HCT116 (cell line): ENCODE data around the gene CMC1. TPM values are rescaled to one million over a fixed set of nuclear protein-coding genes. Genes with fewer than 3 reads are reported as not detected.

Experiments used
- ATAC-seq: fragments of 200-7000 bp; cut with Tn5 transposase; 2 replicates; pipeline ENCODE4 v1.9.1; 2020; ENCODE audit warnings: mild to moderate bottlenecking, moderate library complexity
- BruUV-seq: library from RNA; stranded (reverse); fragments of 400-500 nt; replicated peaks from 2 replicates; lab custom pipeline; 2021; lab: Mats Ljungman, UMichigan
- CTCF ChIA-PET: fragments of 300-600 bp; sonication (Branson Sonifier 250); formaldehyde crosslinking; loops from one replicate; lab custom pipeline; 2021; ENCODE audit warnings: antibody characterized with exemption; lab: Charles Lee
- POLR2A ChIA-PET: fragments of 300-600, 350-600 bp; sonication (Branson Sonifier 250); formaldehyde crosslinking; loops from one replicate; lab custom pipeline; 2021; ENCODE audit warnings: antibody characterized with exemption; lab: Charles Lee
- RAD21 ChIA-PET, 2 experiments: fragments of 300-600 bp; sonication (Branson Sonifier 250); formaldehyde crosslinking; loops; one replicate each; lab custom pipeline; 2023; ENCODE audit warnings: low total read pairs in 2 of 2; ENCODE audit not compliant: uncharacterized antibody in 2 of 2, unreplicated experiment in 2 of 2, low non-redundant PET in 1 of 2; lab: Charles Lee
- DNase-seq: peaks from one replicate; pipeline ENCODE4 v3.0.0-alpha.2; 2010; ENCODE audit warnings: low read depth, low spot score
- H2AFZ ChIP-seq: fragments of 200-600 bp; shearing (Covaris generic), sonication (generic); 2 replicates; pipeline ENCODE4 v1.6.1; 2017; ENCODE audit warnings: low read depth, mixed run types, mixed read lengths, antibody characterized with exemption, low read length; ENCODE audit not compliant: poor library complexity, severe bottlenecking
- H3K27ac ChIP-seq: 2 replicates; pipeline ENCODE4 v1.5.1; 2012; ENCODE audit warnings: low read depth, low read length
- H3K27me3 ChIP-seq: fragments of 200-600 bp; sonication (generic); 2 replicates; pipeline ENCODE4 v1.6.1; 2016; ENCODE audit warnings: mixed run types, low read length, mixed read lengths; ENCODE audit not compliant: insufficient read depth
- H3K36me3 ChIP-seq, 2 experiments: fragments of 200-500 bp in 1 of 2; fragments of 200-600 bp in 1 of 2; sonication (Bioruptor generic) in 1 of 2; sonication (generic) in 1 of 2; 2 replicates each; pipeline versions ENCODE4 v1.5.1 to v1.6.1; 2014 to 2016; ENCODE audit warnings: low read length in 2 of 2, inconsistent platforms in 1 of 2, mixed read lengths in 1 of 2, mixed run types in 1 of 2; ENCODE audit not compliant: insufficient read depth in 2 of 2, control insufficient read depth in 1 of 2
- H3K4me1 ChIP-seq, 2 experiments: fragments of 200-600 bp in 1 of 2; sonication (generic) in 1 of 2; 2 replicates each; pipeline versions ENCODE4 v1.5.1 to v1.6.1; 2012 to 2017; ENCODE audit warnings: low read length in 2 of 2, inconsistent platforms in 1 of 2, mild to moderate bottlenecking in 1 of 2, mixed read lengths in 1 of 2, mixed run types in 1 of 2, moderate library complexity in 1 of 2; ENCODE audit not compliant: insufficient read depth in 2 of 2, control insufficient read depth in 1 of 2
- H3K4me2 ChIP-seq: fragments of 200-600 bp; sonication (generic); 2 replicates; pipeline ENCODE4 v1.6.1; 2017; ENCODE audit warnings: mixed run types, low read length, mixed read lengths
- H3K4me3 ChIP-seq, 2 experiments: fragments of 200-600 bp in 1 of 2; sonication (generic) in 1 of 2; replicated peaks in 1 of 2; 2 replicates each; pipeline ENCODE4 v1.5.1; 2011 to 2016; ENCODE audit warnings: low read length in 2 of 2, control low read depth in 1 of 2, low read depth in 1 of 2, mild to moderate bottlenecking in 1 of 2, mixed read lengths in 1 of 2, mixed run types in 1 of 2
- H3K79me2 ChIP-seq: fragments of 200-600 bp; sonication (generic); 2 replicates; pipeline ENCODE4 v1.6.1; 2017; ENCODE audit warnings: mild to moderate bottlenecking, mixed run types, low read length, moderate library complexity, mixed read lengths; ENCODE audit not compliant: insufficient read depth
- H3K9ac ChIP-seq: fragments of 200-600 bp; sonication (generic); 2 replicates; pipeline ENCODE4 v1.6.1; 2016; ENCODE audit warnings: low read length, mixed read lengths
- H3K9me2 ChIP-seq: fragments of 200-600 bp; sonication (generic), shearing (Covaris generic); 2 replicates; pipeline ENCODE4 v1.6.1; 2017; ENCODE audit warnings: mixed run types, mild to moderate bottlenecking, moderate library complexity; ENCODE audit not compliant: insufficient read depth
- H3K9me3 ChIP-seq, 2 experiments: fragments of 200-500 bp in 1 of 2; fragments of 200-600 bp in 1 of 2; sonication (Bioruptor generic) in 1 of 2; sonication (generic) in 1 of 2; 2 replicates each; pipeline ENCODE4 v1.6.1; 2014 to 2017; ENCODE audit warnings: low read length in 2 of 2, mixed read lengths in 2 of 2, inconsistent platforms in 1 of 2, low read depth in 1 of 2, mild to moderate bottlenecking in 1 of 2, mixed run types in 1 of 2, moderate library complexity in 1 of 2; ENCODE audit not compliant: control insufficient read depth in 1 of 2, insufficient read depth in 1 of 2
- H4K20me1 ChIP-seq: fragments of 200-600 bp; sonication (generic), shearing (Covaris generic); 2 replicates; pipeline ENCODE4 v1.6.1; 2017; ENCODE audit warnings: mixed run types, mild to moderate bottlenecking, moderate library complexity; ENCODE audit not compliant: insufficient read depth
- CEBPB ChIP-seq: IDR thresholded peaks from 2 replicates; pipeline ENCODE4 v1.6.1; 2012; ENCODE audit warnings: low read depth
- EGR1 ChIP-seq: IDR thresholded peaks from 2 replicates; pipeline ENCODE4 v1.6.1; 2012; ENCODE audit warnings: low read depth
- EZH2 ChIP-seq: fragments of 200-600 bp; sonication (generic); IDR thresholded peaks from 2 replicates; pipeline ENCODE4 v1.6.1; 2017; ENCODE audit warnings: antibody characterized with exemption, mixed run types
- EZH2phosphoT487 ChIP-seq: fragments of 200-600 bp; IDR thresholded peaks from 2 replicates; pipeline ENCODE4 v1.6.1; 2018; ENCODE audit warnings: antibody characterized with exemption, borderline replicate concordance
- SP1 ChIP-seq: IDR thresholded peaks from 2 replicates; pipeline ENCODE4 v1.6.1; 2012; ENCODE audit warnings: low read depth
- ZFX ChIP-seq: fragments of 450-650 bp; IDR thresholded peaks from 2 replicates; pipeline ENCODE4 v1.6.1; 2017
- ZNF274 ChIP-seq: fragments of 200-500 bp; sonication (Bioruptor generic); IDR thresholded peaks from 2 replicates; pipeline ENCODE4 v1.6.1; 2014; ENCODE audit warnings: mild to moderate bottlenecking, low read depth, low read length, inconsistent platforms
- intact Hi-C: fragments of 100-400 bp; cut with micrococcal nuclease; formaldehyde crosslinking; loops from 2 replicates; pipeline ENCODE4 v1.10.0; 2022
- total RNA-seq: library from RNA; stranded (reverse); gene quantifications from one replicate; pipeline ENCODE4 v1.2.1, GENCODE V29; 2021; ENCODE audit not compliant: unreplicated experiment
- TF ChIP-seq, protein P1 (sequence below), 3 experiments: fragments of 200-600 bp in 1 of 3; sonication (generic) in 1 of 3; IDR thresholded peaks in 2 of 3; conservative IDR thresholded peaks in 1 of 3; 2 replicates each; pipeline ENCODE4 v1.5.1; 2012 to 2017; ENCODE audit warnings: low read depth in 2 of 3, low read length in 2 of 3, antibody characterized with exemption in 1 of 3, borderline replicate concordance in 1 of 3, control low read depth in 1 of 3, mild to moderate bottlenecking in 1 of 3, mixed read lengths in 1 of 3, mixed run types in 1 of 3, moderate library complexity in 1 of 3; ENCODE audit not compliant: insufficient read depth in 1 of 3
- TF ChIP-seq, protein P2 (sequence below): IDR thresholded peaks from 2 replicates; pipeline ENCODE4 v1.6.1; 2012
- TF ChIP-seq, protein P3 (sequence below): IDR thresholded peaks from 2 replicates; pipeline ENCODE4 v1.6.1; 2012; ENCODE audit warnings: low read depth
- TF ChIP-seq, protein P4 (sequence below): IDR thresholded peaks from 2 replicates; pipeline ENCODE4 v1.6.1; 2011; ENCODE audit warnings: mild to moderate bottlenecking, low read length, moderate library complexity; ENCODE audit not compliant: insufficient replicate concordance; ENCODE audit errors: extremely low read depth

The CMC1 gene
- total RNA-seq, 1 experiment from 2014 or later = 29.0 TPM

DNA sequence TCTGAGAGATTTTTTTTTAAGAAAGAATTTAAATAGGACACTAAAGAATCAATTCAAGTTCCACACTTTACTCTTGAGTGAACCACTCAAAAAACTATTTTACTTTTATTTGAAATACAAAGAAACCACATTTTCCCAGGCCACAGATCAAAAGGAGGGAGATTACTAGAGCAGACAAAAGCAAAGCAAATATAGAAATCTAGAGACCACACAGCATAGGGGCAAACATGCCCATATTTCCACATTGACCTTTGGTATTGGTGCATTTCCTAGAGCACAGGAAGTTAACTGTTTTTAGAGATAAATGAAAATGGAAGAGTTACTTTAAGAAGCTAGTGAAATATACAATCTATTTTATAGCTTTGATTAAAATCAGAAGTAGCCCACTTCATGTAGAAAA lies 79.6 kb downstream of the CMC1 start:
- no peaks in the 10 kb centered on the region for H3K27me3 ChIP-seq
- no peaks in the 10 kb centered on the region for H3K79me2 ChIP-seq
- H3K9ac ChIP-seq = no peak overlapping the region
- H3K4me2 ChIP-seq = no peak overlapping the region
- intact Hi-C loops = loop anchor here (10.0 kb wide), 1 partner anchor 1006 kb away; no protein-coding TSS in a partner anchor
- no peak for TF ChIP-seq EZH2
- ChIA-PET RAD21 (no interaction called here), CTCF (interaction anchor here (1.3 to 1.4 kb wide), 2 partner anchors 18 to 609 kb away, joined by 3 read pairs; no protein-coding TSS in a partner anchor), POLR2A (no interaction called here)
- ATAC-seq (no peak), DNase-seq (no peak)
- H3K9me3 ChIP-seq = no peaks in the 10 kb centered on the region
- H4K20me1 ChIP-seq = no peaks in the 10 kb centered on the region; the same call in 1 of the 2 replicates
- no TSS peak for BruUV-seq
- H3K27ac ChIP-seq = no peak overlapping the region
- H3K4me1 ChIP-seq = no peaks in the 10 kb centered on the region
- no peaks in the 10 kb centered on the region for H3K9me2 ChIP-seq
- H3K4me3 ChIP-seq = no peak overlapping the region
- H3K36me3 ChIP-seq = peaks cover 9 to 20% of the 10 kb centered on the region in 2 experiments; a peak in 3 of 4 replicates
- no peak overlapping the region for H2AFZ ChIP-seq

DNA sequence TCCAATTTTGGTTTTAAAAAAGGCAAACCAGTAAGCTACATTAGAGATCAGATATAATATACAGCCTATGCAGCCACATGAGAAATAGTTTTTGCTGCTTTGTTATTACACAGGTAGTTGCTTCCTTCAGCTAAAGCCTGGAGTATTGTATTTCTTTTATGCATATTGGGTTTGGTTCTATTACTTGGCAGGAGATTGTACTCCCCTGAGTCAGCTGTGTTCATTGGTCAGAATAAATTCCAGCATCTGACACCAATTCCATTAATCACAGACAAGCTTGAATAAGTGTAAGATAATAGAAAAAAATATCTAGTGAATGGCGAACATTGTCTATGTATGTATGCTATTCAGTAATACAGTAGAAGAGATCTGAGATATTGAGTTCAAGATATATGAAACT lies 81.0 kb downstream of the CMC1 start:
- CTCF ChIA-PET = interaction anchor here (0.8 to 2.1 kb wide), 2 partner anchors 9 to 610 kb away, joined by 3 to 8 read pairs; no protein-coding TSS in a partner anchor
- no peaks in the 10 kb centered on the region for H3K27me3 ChIP-seq
- no TSS peak for BruUV-seq

More for the DNA sequence above, 81.0 kb downstream of the CMC1 start:
- intact Hi-C loops = loop anchor here (10.0 kb wide), 1 partner anchor 1008 kb away; no protein-coding TSS in a partner anchor
- ChIA-PET RAD21 (no interaction called here), POLR2A (no interaction called here)
- Histone ChIP-seq H3K27ac (no peak overlapping the region), H3K9me3 (no peaks in the 10 kb centered on the region), H2AFZ (no peak overlapping the region), H3K4me3 (no peak overlapping the region), H3K4me1 (no peaks in the 10 kb centered on the region), H4K20me1 (no peaks in the 10 kb centered on the region; the same call in 1 of the 2 replicates), H3K9ac (no peak overlapping the region), H3K36me3 (peaks cover 16 to 24% of the 10 kb centered on the region in 2 experiments; a peak in 3 of 4 replicates), H3K9me2 (no peaks in the 10 kb centered on the region), H3K4me2 (no peak overlapping the region), H3K79me2 (no peaks in the 10 kb centered on the region)
- TF ChIP-seq, protein P1, sequence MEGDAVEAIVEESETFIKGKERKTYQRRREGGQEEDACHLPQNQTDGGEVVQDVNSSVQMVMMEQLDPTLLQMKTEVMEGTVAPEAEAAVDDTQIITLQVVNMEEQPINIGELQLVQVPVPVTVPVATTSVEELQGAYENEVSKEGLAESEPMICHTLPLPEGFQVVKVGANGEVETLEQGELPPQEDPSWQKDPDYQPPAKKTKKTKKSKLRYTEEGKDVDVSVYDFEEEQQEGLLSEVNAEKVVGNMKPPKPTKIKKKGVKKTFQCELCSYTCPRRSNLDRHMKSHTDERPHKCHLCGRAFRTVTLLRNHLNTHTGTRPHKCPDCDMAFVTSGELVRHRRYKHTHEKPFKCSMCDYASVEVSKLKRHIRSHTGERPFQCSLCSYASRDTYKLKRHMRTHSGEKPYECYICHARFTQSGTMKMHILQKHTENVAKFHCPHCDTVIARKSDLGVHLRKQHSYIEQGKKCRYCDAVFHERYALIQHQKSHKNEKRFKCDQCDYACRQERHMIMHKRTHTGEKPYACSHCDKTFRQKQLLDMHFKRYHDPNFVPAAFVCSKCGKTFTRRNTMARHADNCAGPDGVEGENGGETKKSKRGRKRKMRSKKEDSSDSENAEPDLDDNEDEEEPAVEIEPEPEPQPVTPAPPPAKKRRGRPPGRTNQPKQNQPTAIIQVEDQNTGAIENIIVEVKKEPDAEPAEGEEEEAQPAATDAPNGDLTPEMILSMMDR (IDR thresholded peaks at IDR 0.05 in 2 of 3, conservative IDR thresholded peaks at IDR 0.05 in 1 of 3; ENCODE audit: borderline replicate concordance in 1 of 3, insufficient read depth in 1 of 3, low read depth in 2 of 3, low read length in 2 of 3) = no peak
- TF ChIP-seq, protein P2, sequence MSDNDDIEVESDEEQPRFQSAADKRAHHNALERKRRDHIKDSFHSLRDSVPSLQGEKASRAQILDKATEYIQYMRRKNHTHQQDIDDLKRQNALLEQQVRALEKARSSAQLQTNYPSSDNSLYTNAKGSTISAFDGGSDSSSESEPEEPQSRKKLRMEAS = no peak
- no peak for TF ChIP-seq ZFX
- TF ChIP-seq, protein P3, sequence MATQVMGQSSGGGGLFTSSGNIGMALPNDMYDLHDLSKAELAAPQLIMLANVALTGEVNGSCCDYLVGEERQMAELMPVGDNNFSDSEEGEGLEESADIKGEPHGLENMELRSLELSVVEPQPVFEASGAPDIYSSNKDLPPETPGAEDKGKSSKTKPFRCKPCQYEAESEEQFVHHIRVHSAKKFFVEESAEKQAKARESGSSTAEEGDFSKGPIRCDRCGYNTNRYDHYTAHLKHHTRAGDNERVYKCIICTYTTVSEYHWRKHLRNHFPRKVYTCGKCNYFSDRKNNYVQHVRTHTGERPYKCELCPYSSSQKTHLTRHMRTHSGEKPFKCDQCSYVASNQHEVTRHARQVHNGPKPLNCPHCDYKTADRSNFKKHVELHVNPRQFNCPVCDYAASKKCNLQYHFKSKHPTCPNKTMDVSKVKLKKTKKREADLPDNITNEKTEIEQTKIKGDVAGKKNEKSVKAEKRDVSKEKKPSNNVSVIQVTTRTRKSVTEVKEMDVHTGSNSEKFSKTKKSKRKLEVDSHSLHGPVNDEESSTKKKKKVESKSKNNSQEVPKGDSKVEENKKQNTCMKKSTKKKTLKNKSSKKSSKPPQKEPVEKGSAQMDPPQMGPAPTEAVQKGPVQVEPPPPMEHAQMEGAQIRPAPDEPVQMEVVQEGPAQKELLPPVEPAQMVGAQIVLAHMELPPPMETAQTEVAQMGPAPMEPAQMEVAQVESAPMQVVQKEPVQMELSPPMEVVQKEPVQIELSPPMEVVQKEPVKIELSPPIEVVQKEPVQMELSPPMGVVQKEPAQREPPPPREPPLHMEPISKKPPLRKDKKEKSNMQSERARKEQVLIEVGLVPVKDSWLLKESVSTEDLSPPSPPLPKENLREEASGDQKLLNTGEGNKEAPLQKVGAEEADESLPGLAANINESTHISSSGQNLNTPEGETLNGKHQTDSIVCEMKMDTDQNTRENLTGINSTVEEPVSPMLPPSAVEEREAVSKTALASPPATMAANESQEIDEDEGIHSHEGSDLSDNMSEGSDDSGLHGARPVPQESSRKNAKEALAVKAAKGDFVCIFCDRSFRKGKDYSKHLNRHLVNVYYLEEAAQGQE = no peak
- TF ChIP-seq SP1 = no peak
- no peak for TF ChIP-seq ZNF274
- no peak for TF ChIP-seq EZH2phosphoT487
- TF ChIP-seq, protein P4, sequence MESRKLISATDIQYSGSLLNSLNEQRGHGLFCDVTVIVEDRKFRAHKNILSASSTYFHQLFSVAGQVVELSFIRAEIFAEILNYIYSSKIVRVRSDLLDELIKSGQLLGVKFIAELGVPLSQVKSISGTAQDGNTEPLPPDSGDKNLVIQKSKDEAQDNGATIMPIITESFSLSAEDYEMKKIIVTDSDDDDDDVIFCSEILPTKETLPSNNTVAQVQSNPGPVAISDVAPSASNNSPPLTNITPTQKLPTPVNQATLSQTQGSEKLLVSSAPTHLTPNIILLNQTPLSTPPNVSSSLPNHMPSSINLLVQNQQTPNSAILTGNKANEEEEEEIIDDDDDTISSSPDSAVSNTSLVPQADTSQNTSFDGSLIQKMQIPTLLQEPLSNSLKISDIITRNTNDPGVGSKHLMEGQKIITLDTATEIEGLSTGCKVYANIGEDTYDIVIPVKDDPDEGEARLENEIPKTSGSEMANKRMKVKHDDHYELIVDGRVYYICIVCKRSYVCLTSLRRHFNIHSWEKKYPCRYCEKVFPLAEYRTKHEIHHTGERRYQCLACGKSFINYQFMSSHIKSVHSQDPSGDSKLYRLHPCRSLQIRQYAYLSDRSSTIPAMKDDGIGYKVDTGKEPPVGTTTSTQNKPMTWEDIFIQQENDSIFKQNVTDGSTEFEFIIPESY = no peak
- no peak for TF ChIP-seq EZH2
- no peak for TF ChIP-seq EGR1
- no peak for TF ChIP-seq CEBPB
- no peak for DNase-seq
- no peak for ATAC-seq
